ENCODE data around the gene PELI3. TPM values are rescaled to one million over a fixed set of nuclear protein-coding genes. Genes with fewer than 3 reads are reported as not detected.

Gene PELI3
- total RNA-seq, 4 donors from 2014 or later, result 13.8 to 35.0 (median 24.0) TPM

DNA sequence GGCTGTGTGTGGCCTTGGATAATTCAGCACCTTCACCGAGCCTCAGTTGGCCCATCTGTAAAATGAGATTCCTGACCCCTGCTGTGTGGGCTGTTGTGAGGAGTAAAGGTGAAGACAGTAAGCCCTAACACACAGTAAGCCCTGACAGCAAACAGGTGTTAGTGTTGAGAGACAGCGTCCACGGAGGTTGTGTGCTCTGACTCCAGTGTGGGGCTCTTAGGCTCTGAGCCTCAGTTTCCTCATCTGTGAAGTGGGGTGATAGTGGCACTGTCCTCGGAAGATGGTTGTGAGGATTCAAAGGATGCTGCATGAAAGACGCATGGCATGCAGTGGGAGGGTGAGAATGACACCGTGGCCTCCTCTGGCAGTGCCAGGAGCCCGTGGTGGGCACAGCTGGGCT lies 27.8 kb downstream of the PELI3 start:
- Histone ChIP-seq H3K9me3 (no peaks in the 10 kb centered on the region), H3K4me3 (no peak overlapping the region), H3K27ac (no peak overlapping the region), H3K36me3 (no peaks in the 10 kb centered on the region), H3K27me3 (no peaks in the 10 kb centered on the region), H3K4me1 (no peaks in the 10 kb centered on the region)
- TF ChIP-seq, protein P1, sequence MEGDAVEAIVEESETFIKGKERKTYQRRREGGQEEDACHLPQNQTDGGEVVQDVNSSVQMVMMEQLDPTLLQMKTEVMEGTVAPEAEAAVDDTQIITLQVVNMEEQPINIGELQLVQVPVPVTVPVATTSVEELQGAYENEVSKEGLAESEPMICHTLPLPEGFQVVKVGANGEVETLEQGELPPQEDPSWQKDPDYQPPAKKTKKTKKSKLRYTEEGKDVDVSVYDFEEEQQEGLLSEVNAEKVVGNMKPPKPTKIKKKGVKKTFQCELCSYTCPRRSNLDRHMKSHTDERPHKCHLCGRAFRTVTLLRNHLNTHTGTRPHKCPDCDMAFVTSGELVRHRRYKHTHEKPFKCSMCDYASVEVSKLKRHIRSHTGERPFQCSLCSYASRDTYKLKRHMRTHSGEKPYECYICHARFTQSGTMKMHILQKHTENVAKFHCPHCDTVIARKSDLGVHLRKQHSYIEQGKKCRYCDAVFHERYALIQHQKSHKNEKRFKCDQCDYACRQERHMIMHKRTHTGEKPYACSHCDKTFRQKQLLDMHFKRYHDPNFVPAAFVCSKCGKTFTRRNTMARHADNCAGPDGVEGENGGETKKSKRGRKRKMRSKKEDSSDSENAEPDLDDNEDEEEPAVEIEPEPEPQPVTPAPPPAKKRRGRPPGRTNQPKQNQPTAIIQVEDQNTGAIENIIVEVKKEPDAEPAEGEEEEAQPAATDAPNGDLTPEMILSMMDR (IDR thresholded peaks at IDR 0.05), result no peak
- no peak for TF ChIP-seq POLR2A (IDR thresholded peaks at IDR 0.05)
- intact Hi-C loops (cut with DNase I; ENCODE audit: low total_unique reads), result no loop called here
- DNase-seq, result no peak

DNA sequence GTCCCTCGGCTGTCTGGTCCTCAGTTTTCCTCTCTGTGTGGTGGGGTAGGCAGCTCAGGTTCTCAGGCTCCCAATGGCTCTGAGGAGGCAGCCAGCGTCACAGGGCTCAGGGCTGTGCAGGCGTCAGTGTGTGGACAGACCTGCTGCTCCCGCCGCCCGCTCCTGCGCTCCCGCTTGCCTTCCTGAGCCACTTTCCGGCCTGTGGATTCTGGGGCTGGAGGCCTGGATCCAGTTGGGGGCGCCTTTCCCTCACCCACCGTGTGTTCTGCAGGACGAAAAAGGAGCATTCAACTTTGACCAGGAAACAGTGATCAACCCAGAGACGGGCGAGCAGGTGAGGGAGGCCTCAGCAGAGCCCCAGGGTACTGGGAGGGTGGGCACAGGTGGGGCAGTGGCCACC lies 28.2 kb downstream of the PELI3 start:
- intact Hi-C loops (cut with DNase I; ENCODE audit: low total_unique reads), result no loop called here
- H3K27me3 ChIP-seq, result no peaks in the 10 kb centered on the region
- no peak for DNase-seq
- no peaks in the 10 kb centered on the region for H3K36me3 ChIP-seq
- H3K4me1 ChIP-seq, result no peaks in the 10 kb centered on the region
- no peaks in the 10 kb centered on the region for H3K9me3 ChIP-seq
- TF ChIP-seq, protein P1 (IDR thresholded peaks at IDR 0.05), result no peak
- TF ChIP-seq POLR2A (IDR thresholded peaks at IDR 0.05), result no peak
- no peak overlapping the region for H3K4me3 ChIP-seq
- H3K27ac ChIP-seq, result no peak overlapping the region

DNA sequence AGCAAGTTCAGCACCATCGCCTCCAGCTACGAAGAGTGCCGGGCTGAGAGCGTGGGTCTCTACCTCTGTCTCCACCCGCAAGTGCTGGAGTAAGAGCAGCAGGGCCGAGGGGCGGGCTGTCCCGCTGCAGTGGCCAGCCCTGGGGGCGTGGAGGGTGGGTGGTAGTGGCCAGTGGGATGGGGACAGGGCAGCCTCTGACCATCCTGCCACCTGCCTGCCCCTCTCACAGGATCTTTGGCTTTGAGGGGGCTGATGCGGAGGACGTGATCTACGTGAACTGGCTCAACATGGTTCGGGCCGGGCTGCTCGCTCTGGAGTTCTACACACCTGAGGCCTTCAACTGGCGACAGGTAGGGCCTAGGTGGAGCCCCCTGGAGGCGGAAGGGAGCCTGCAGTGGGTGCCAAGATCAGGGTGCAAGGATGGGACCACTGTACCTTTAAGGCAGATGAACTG lies 28.7 kb downstream of the PELI3 start:
- no peaks in the 10 kb centered on the region for H3K36me3 ChIP-seq
- no peaks in the 10 kb centered on the region for H3K4me1 ChIP-seq
- H3K27me3 ChIP-seq, result no peaks in the 10 kb centered on the region
- H3K4me3 ChIP-seq, result no peak overlapping the region
- H3K9me3 ChIP-seq, result no peaks in the 10 kb centered on the region
- TF ChIP-seq POLR2A (IDR thresholded peaks at IDR 0.05), result no peak
- TF ChIP-seq, protein P1 (IDR thresholded peaks at IDR 0.05), result no peak
- DNase-seq, result no peak
- no peak overlapping the region for H3K27ac ChIP-seq
- intact Hi-C loops (cut with DNase I; ENCODE audit: low total_unique reads), result no loop called here

DNA sequence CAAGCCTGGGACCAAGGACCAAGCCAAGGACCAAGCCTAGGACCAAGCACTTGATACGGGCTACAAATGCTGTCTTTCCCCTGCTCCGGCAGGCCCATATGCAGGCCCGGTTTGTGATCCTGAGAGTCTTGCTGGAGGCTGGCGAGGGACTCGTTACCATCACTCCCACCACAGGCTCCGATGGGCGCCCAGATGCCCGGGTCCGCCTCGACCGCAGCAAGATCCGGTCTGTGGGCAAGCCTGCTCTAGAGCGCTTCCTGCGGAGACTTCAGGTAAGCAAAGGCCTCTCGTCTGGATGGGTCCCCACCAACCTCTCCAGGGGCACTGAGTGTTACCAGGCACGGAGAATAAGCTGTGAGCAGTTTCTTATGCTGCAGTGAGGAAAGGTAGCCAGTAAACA lies 30.5 kb downstream of the PELI3 start:
- TF ChIP-seq, protein P1 (IDR thresholded peaks at IDR 0.05), result no peak
- TF ChIP-seq POLR2A (IDR thresholded peaks at IDR 0.05), result no peak
- intact Hi-C loops (cut with DNase I; ENCODE audit: low total_unique reads), result no loop called here
- H3K27ac ChIP-seq, result no peak overlapping the region
- no peak overlapping the region for H3K4me3 ChIP-seq
- no peaks in the 10 kb centered on the region for H3K36me3 ChIP-seq
- H3K4me1 ChIP-seq, result no peaks in the 10 kb centered on the region
- H3K9me3 ChIP-seq, result no peaks in the 10 kb centered on the region
- no peak for DNase-seq
- no peaks in the 10 kb centered on the region for H3K27me3 ChIP-seq

DNA sequence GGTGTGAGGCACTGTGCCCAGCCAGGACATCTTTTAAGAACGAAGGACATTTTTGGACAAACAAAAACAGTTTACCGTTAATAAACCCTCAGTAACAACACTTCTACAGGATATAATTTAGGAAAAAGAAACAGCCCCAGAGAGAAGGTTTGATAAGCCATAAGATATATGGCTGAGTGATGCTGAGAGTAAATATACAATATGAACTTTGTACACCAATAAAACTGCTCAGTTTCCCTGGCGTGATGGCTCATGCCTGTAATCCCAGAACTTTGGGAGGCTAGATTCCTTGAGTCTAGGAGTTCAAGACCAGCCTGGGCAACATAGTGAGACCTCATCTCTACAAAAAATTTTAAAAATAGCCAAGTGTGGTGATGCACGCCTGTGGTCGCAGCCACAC lies 31.8 kb downstream of the PELI3 start:
- Histone ChIP-seq H3K4me1 (no peaks in the 10 kb centered on the region), H3K4me3 (no peak overlapping the region), H3K27ac (no peak overlapping the region), H3K27me3 (no peaks in the 10 kb centered on the region), H3K36me3 (no peaks in the 10 kb centered on the region), H3K9me3 (no peaks in the 10 kb centered on the region)
- intact Hi-C loops (cut with DNase I; ENCODE audit: low total_unique reads), result no loop called here
- no peak for TF ChIP-seq POLR2A (IDR thresholded peaks at IDR 0.05)
- TF ChIP-seq, protein P1 (IDR thresholded peaks at IDR 0.05), result no peak
- no peak for DNase-seq

Measured in uterus (tissue), 4 donors.